ENCODE measurements around the gene CIDEC.

- TF ChIP-seq, protein P1, sequence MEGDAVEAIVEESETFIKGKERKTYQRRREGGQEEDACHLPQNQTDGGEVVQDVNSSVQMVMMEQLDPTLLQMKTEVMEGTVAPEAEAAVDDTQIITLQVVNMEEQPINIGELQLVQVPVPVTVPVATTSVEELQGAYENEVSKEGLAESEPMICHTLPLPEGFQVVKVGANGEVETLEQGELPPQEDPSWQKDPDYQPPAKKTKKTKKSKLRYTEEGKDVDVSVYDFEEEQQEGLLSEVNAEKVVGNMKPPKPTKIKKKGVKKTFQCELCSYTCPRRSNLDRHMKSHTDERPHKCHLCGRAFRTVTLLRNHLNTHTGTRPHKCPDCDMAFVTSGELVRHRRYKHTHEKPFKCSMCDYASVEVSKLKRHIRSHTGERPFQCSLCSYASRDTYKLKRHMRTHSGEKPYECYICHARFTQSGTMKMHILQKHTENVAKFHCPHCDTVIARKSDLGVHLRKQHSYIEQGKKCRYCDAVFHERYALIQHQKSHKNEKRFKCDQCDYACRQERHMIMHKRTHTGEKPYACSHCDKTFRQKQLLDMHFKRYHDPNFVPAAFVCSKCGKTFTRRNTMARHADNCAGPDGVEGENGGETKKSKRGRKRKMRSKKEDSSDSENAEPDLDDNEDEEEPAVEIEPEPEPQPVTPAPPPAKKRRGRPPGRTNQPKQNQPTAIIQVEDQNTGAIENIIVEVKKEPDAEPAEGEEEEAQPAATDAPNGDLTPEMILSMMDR (IDR thresholded peaks at IDR 0.05 in 2 of 3, conservative IDR thresholded peaks at IDR 0.05 in 1 of 3; ENCODE audit: insufficient read depth in 2 of 3, low read depth in 1 of 3, low read length in 3 of 3), result no peak
- no peak for TF ChIP-seq MLX (CRISPR knock-in tag; conservative IDR thresholded peaks at IDR 0.05)
- TF ChIP-seq HMBOX1 (IDR thresholded peaks at IDR 0.05), result no peak
- TF ChIP-seq FOXK2 (conservative IDR thresholded peaks at IDR 0.05 in 1 of 2, IDR thresholded peaks at IDR 0.05 in 1 of 2; ENCODE audit: low read depth in 2 of 2), result no peak
- TF ChIP-seq, protein P2, sequence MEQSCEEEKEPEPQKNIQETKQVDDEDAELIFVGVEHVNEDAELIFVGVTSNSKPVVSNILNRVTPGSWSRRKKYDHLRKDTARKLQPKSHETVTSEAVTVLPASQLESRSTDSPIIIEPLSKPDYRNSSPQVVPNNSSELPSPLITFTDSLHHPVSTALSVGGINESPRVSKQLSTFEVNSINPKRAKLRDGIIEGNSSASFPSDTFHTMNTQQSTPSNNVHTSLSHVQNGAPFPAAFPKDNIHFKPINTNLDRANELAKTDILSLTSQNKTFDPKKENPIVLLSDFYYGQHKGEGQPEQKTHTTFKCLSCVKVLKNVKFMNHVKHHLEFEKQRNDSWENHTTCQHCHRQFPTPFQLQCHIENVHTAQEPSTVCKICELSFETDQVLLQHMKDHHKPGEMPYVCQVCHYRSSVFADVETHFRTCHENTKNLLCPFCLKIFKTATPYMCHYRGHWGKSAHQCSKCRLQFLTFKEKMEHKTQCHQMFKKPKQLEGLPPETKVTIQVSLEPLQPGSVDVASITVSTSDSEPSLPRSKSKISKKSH (CRISPR knock-in tag; IDR thresholded peaks at IDR 0.05), result no peak
- no peak for TF ChIP-seq ZNF274 (IDR thresholded peaks at IDR 0.05; ENCODE audit: borderline replicate concordance, low read depth, low read length)
- no peak for TF ChIP-seq ZNF311 (CRISPR knock-in tag; IDR thresholded peaks at IDR 0.05)
Observed at GRCh38 chr3:9902372-9903237, 22.6 kb upstream of the CIDEC start, which contains the start of gene IL17RE.
